Liver (tissue), 9 donors: ENCODE results near the gene NFKB1. TPM values are rescaled to one million over a fixed set of nuclear protein-coding genes. Genes with fewer than 3 reads are reported as not detected.

Source experiments
- DNase-seq: peaks from one replicate; pipeline ENCODE4 v3.0.0-alpha.2; 2017; ENCODE audit warnings: low spot score
- H3K27ac ChIP-seq, 2 donors: one replicate each; pipeline ENCODE4 v1.7.0; 2013; ENCODE audit warnings: inconsistent platforms in 2 of 2, low read length in 2 of 2, control low read depth in 1 of 2, low read depth in 1 of 2, mild to moderate bottlenecking in 1 of 2
- H3K27me3 ChIP-seq, 4 donors: one replicate each; pipeline versions ENCODE4 v1.6.1 to v1.7.0; 2013; ENCODE audit warnings: low read length in 3 of 4, inconsistent platforms in 1 of 4, mild to moderate bottlenecking in 1 of 4, moderate library complexity in 1 of 4; ENCODE audit not compliant: control insufficient read depth in 4 of 4, insufficient read depth in 4 of 4
- H3K36me3 ChIP-seq, 4 donors: one replicate each; pipeline versions ENCODE4 v1.6.1 to v1.7.0; 2013; ENCODE audit warnings: low read length in 3 of 4, mild to moderate bottlenecking in 3 of 4, low read depth in 1 of 4, moderate library complexity in 1 of 4; ENCODE audit not compliant: control insufficient read depth in 4 of 4, insufficient read depth in 3 of 4
- H3K4me1 ChIP-seq, 4 donors: one replicate each; pipeline versions ENCODE4 v1.6.1 to v1.7.0; 2013; ENCODE audit warnings: low read length in 3 of 4, mild to moderate bottlenecking in 3 of 4, moderate library complexity in 1 of 4; ENCODE audit not compliant: control insufficient read depth in 4 of 4, insufficient read depth in 4 of 4
- H3K4me3 ChIP-seq, 3 donors: one replicate each; pipeline versions ENCODE4 v1.6.1 to v1.7.0; 2013; ENCODE audit warnings: low read length in 3 of 3, control low read depth in 1 of 3, low read depth in 1 of 3, mild to moderate bottlenecking in 1 of 3
- H3K9ac ChIP-seq, 2 donors: one replicate each; pipeline ENCODE4 v1.7.0; 2013; ENCODE audit warnings: low read length in 2 of 2, mild to moderate bottlenecking in 2 of 2, moderate library complexity in 2 of 2, control low read depth in 1 of 2, low read depth in 1 of 2
- H3K9me3 ChIP-seq, 4 donors: one replicate each; pipeline versions ENCODE4 v1.6.1 to v1.7.0; 2013; ENCODE audit warnings: low read length in 3 of 4; ENCODE audit not compliant: control insufficient read depth in 4 of 4
- ATF3 ChIP-seq: IDR thresholded peaks from 2 replicates; pipeline ENCODE4 v1.6.1; 2016; ENCODE audit warnings: antibody characterized with exemption
- CTCF ChIP-seq: fragments of 150-350 bp; IDR thresholded peaks from 2 replicates; pipeline ENCODE4 v1.5.1; 2017; ENCODE audit warnings: improper control_type of control experiment, low read depth, low read length; ENCODE audit not compliant: missing input control
- EGR1 ChIP-seq, 2 donors: IDR thresholded peaks; 2 replicates each; pipeline ENCODE4 v1.6.1; 2016 to 2018; ENCODE audit warnings: antibody characterized with exemption in 2 of 2, low read depth in 2 of 2
- FOXA1 ChIP-seq: IDR thresholded peaks from 2 replicates; pipeline ENCODE4 v1.6.1; 2016; ENCODE audit warnings: antibody characterized with exemption
- FOXA2 ChIP-seq: IDR thresholded peaks from 2 replicates; pipeline ENCODE4 v1.6.1; 2016; ENCODE audit warnings: antibody characterized with exemption
- GABPA ChIP-seq, 2 donors: IDR thresholded peaks in 1 of 2; conservative IDR thresholded peaks in 1 of 2; 2 replicates each; pipeline ENCODE4 v1.6.1; 2016; ENCODE audit warnings: antibody characterized with exemption in 2 of 2, mild to moderate bottlenecking in 1 of 2, moderate library complexity in 1 of 2
- HNF4A ChIP-seq, 2 donors: conservative IDR thresholded peaks; 2 replicates each; pipeline ENCODE4 v1.6.1; 2016; ENCODE audit warnings: antibody characterized with exemption in 2 of 2, mild to moderate bottlenecking in 2 of 2
- HNF4G ChIP-seq: IDR thresholded peaks from 2 replicates; pipeline ENCODE4 v1.6.1; 2016; ENCODE audit warnings: antibody characterized with exemption
- JUND ChIP-seq, 2 donors: IDR thresholded peaks; 2 replicates each; pipeline ENCODE4 v1.6.1; 2016; ENCODE audit warnings: antibody characterized with exemption in 2 of 2
- MAX ChIP-seq: IDR thresholded peaks from 2 replicates; pipeline ENCODE4 v1.6.1; 2016; ENCODE audit warnings: antibody characterized with exemption
- NR2F2 ChIP-seq: IDR thresholded peaks from 2 replicates; pipeline ENCODE4 v1.6.1; 2016; ENCODE audit warnings: antibody characterized with exemption
- RAD21 ChIP-seq, 2 donors: IDR thresholded peaks; 2 replicates each; pipeline ENCODE4 v1.6.1; 2016; ENCODE audit warnings: antibody characterized with exemption in 2 of 2, mild to moderate bottlenecking in 2 of 2
- REST ChIP-seq: IDR thresholded peaks from 2 replicates; pipeline ENCODE4 v1.6.1; 2016; ENCODE audit warnings: antibody characterized with exemption, mild to moderate bottlenecking
- RXRA ChIP-seq, 2 donors: IDR thresholded peaks; 2 replicates each; pipeline ENCODE4 v1.6.1; 2017 to 2018; ENCODE audit warnings: antibody characterized with exemption in 2 of 2, mild to moderate bottlenecking in 1 of 2
- SP1 ChIP-seq: IDR thresholded peaks from 2 replicates; pipeline ENCODE4 v1.6.1; 2018; ENCODE audit warnings: antibody characterized with exemption, mild to moderate bottlenecking
- TAF1 ChIP-seq: conservative IDR thresholded peaks from 2 replicates; pipeline ENCODE4 v1.6.1; 2016; ENCODE audit warnings: antibody characterized with exemption, mild to moderate bottlenecking
- YY1 ChIP-seq: IDR thresholded peaks from 2 replicates; pipeline ENCODE4 v1.6.1; 2016; ENCODE audit warnings: antibody characterized with exemption, mild to moderate bottlenecking
- ZBTB33 ChIP-seq: IDR thresholded peaks from 2 replicates; pipeline ENCODE4 v1.6.1; 2016; ENCODE audit warnings: antibody characterized with exemption
- WGBS: extraction: QIAGEN DNeasy Blood & Tissue Kit; methylation state at CpG from one replicate; pipeline ENCODE4 v1.1.7; 2013; 5-methylcytosine and 5-hydroxymethylcytosine counted together
- polyA plus RNA-seq, 2 donors: library from polyadenylated mRNA; stranded (reverse) in 1 of 2; unstranded in 1 of 2; fragments of 200-250 nt in 1 of 2; fragments of >200 nt in 1 of 2; fragmentation: Nextera tagmentation in 1 of 2; extraction: Ambion mirVana in 1 of 2; gene quantifications; one replicate each; pipeline versions ENCODE4 v1.2.1 to v1.2.3, GENCODE V29; 2013 to 2015
- total RNA-seq, 2 donors: library from RNA; depleted of rRNA; stranded (reverse); fragments of >200 nt; gene quantifications; one replicate each; pipeline ENCODE4 v1.2.3, GENCODE V29; 2014
- donor health status: healthy.
- donor health status: healthy.
- donor health status: healthy.
- donor health status: healthy.
- donor health status: healthy.

NFKB1 gene
- total and polyA plus RNA-seq, 4 donors = 5.1 to 23.0 (median 13.4) TPM

GRCh38 chr4:102531462-102531861 lies 30.3 kb downstream of the NFKB1 start:
- WGBS = 96% methylated on average over 1 of the region's 1 CpG
- no peak overlapping the region for H3K4me3 ChIP-seq
- no peaks in the 10 kb centered on the region for H3K27me3 ChIP-seq
- no peak overlapping the region for H3K27ac ChIP-seq
- H3K9ac ChIP-seq = no peak overlapping the region
- DNase-seq = no peak
- peaks cover 0 to 5% (median 0%) of the 10 kb centered on the region in 4 donors for H3K4me1 ChIP-seq
- no peaks in the 10 kb centered on the region for H3K9me3 ChIP-seq
- TF ChIP-seq RXRA (IDR thresholded peaks at IDR 0.05) = no peak
- TF ChIP-seq GABPA (IDR thresholded peaks at IDR 0.05 in 1 of 2, conservative IDR thresholded peaks at IDR 0.05 in 1 of 2) = no peak
- TF ChIP-seq EGR1 (IDR thresholded peaks at IDR 0.05; ENCODE audit: low read depth in 2 of 2) = no peak
- TF ChIP-seq SP1 = no peak
- no peak for TF ChIP-seq ATF3
- TF ChIP-seq FOXA1 = no peak
- TF ChIP-seq FOXA2 = no peak
- no peak for TF ChIP-seq HNF4A (conservative IDR thresholded peaks at IDR 0.05)
- no peak for TF ChIP-seq JUND (IDR thresholded peaks at IDR 0.05)
- TF ChIP-seq REST = no peak
- TF ChIP-seq YY1 = no peak
- TF ChIP-seq RAD21 (IDR thresholded peaks at IDR 0.05) = no peak
- TF ChIP-seq MAX = no peak
- TF ChIP-seq HNF4G = no peak
- peaks cover 0 to 5% (median 2%) of the 10 kb centered on the region in 4 donors for H3K36me3 ChIP-seq

GRCh38 chr4:102533348-102533747 lies 32.2 kb downstream of the NFKB1 start:
- DNase-seq = no peak
- no peaks in the 10 kb centered on the region for H3K9me3 ChIP-seq
- no peaks in the 10 kb centered on the region for H3K4me1 ChIP-seq
- TF ChIP-seq REST = no peak
- TF ChIP-seq GABPA (IDR thresholded peaks at IDR 0.05 in 1 of 2, conservative IDR thresholded peaks at IDR 0.05 in 1 of 2) = no peak
- TF ChIP-seq TAF1 = no peak
- TF ChIP-seq RXRA (IDR thresholded peaks at IDR 0.05) = no peak
- TF ChIP-seq ZBTB33 = no peak
- no peak for TF ChIP-seq FOXA2
- no peak for TF ChIP-seq EGR1 (IDR thresholded peaks at IDR 0.05; ENCODE audit: low read depth in 2 of 2)
- TF ChIP-seq ATF3 = no peak
- no peak for TF ChIP-seq HNF4G
- TF ChIP-seq RAD21 (IDR thresholded peaks at IDR 0.05) = no peak
- TF ChIP-seq MAX = no peak
- TF ChIP-seq YY1 = no peak
- TF ChIP-seq NR2F2 = no peak
- no peak for TF ChIP-seq CTCF
- no peak for TF ChIP-seq HNF4A (conservative IDR thresholded peaks at IDR 0.05)
- TF ChIP-seq JUND (IDR thresholded peaks at IDR 0.05) = no peak
- TF ChIP-seq SP1 = no peak
- TF ChIP-seq FOXA1 = no peak
- no peaks in the 10 kb centered on the region for H3K27me3 ChIP-seq
- no peak overlapping the region for H3K9ac ChIP-seq
- no peak overlapping the region for H3K27ac ChIP-seq
- 65% methylated on average over 4 of the region's 4 CpGs for WGBS
- peaks cover 0 to 6% (median 2%) of the 10 kb centered on the region in 4 donors for H3K36me3 ChIP-seq
- H3K4me3 ChIP-seq = no peak overlapping the region
